G401 (cell line): Measurements from ENCODE around the gene LCNL1. TPM values are rescaled to one million over a fixed set of nuclear protein-coding genes. Genes with fewer than 3 reads are reported as not detected.

Experiments
- DNase-seq: peaks from one replicate; pipeline ENCODE4 v3.0.0-alpha.2; 2015; ENCODE audit warnings: low spot score
- in situ Hi-C: cut with HindIII; loops from 2 replicates; pipeline ENCODE4 v1.10.0; 2016; ENCODE audit warnings: low sequenced_read_pairs, mixed read lengths
- total RNA-seq: library from RNA; depleted of rRNA; stranded (reverse); fragments of >200 nt; shearing (Covaris generic); gene quantifications from 2 replicates; pipeline ENCODE4 v1.2.3, GENCODE V29; 2014; rRNA removed

Gene LCNL1
- not detected in 2 replicates for total RNA-seq

DNA sequence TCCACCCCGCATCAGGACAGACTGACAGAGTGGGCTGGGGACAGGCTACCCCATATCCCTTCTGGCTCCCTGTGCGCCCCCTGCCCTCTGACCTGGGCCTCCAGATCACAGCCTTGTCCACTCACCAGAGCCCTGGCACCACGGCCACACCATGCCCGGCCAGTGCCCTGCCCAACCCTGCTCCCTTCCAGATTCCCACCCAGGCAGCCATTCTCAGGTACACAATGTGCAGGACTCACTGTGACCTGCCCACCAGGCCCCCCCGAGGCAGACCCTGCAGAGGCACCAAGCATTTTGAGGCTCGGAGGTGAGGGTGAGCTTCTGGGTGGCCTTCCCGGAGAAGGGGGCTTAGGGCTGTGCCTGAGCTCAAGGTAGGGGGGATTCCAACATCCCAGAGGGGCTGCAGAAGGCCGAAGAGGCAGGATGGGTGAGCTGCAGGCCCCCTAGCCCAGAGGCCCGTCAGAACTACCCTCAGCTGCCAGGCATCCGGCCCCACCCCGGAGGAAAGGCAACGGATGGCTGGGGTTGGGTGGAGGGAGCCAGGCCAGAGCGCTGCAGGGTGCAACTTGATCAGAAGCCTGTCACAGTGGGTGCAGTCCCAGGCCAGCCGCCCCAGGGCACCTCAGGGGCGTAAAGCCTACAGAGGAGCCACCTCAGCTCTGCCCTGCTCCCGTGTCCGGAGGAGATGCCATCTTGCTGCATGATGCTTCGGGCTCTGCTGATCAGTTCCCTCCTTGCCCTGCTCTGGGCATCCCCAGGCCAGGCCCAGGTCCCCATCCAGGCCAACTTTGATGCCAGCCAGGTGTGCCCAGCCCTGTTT lies at the start of gene LCNL1:
Gene LCNL1, plus strand, starts transcription at position 762 of the 820 bp plus-strand sequence. CDS start 594 bp downstream, outside the sequence.
- DNase-seq, result no peak
- in situ Hi-C loops, result no loop called here

DNA sequence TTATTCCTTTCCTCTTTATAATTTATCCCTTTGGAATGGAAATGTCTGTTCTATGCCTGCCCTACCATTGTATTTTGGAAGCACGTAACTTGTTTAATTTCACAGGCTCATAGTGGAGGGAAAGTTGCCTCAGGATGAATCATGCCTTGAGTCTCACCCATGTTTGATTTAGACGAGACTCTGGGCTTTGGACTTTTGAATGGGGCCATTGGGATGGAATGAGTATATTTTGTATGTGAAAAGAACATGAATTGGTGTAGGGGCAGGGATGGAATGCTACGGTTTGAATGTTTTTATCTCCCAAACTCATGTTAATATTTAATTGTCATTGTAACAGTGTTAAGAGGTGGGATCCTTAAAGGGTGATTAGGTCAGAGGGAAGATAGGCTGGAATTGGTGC lies 48.5 kb upstream of the LCNL1 start:
- DNase-seq, result no peak
- in situ Hi-C loops, result loop anchor here (10.0 to 25.0 kb wide), 4 partner anchors 49 to 228 kb away; partner anchors contain the start of genes ABCA2, FUT7, LRRC26 and NPDC1

GRCh38 chr9:136935651-136936050 lies 47.1 kb upstream of the LCNL1 start:
- in situ Hi-C loops, result loop anchor here (10.0 to 25.0 kb wide), 4 partner anchors 51 to 227 kb away; partner anchors contain the start of genes ABCA2, FUT7, LRRC26 and NPDC1
- no peak for DNase-seq

GRCh38 chr9:136936645-136937170 lies 46.1 kb upstream of the LCNL1 start:
- no peak for DNase-seq
- in situ Hi-C loops, result loop anchor here (10.0 to 25.0 kb wide), 4 partner anchors 52 to 226 kb away; partner anchors contain the start of genes ABCA2, FUT7, LRRC26 and NPDC1

- in situ Hi-C loops, result loop anchor here (10.0 to 25.0 kb wide), 4 partner anchors 53 to 225 kb away; partner anchors contain the start of genes ABCA2, FUT7, LRRC26 and NPDC1
- no peak for DNase-seq
Observed at GRCh38 chr9:136937186-136938001, 45.4 kb upstream of the LCNL1 start.

GRCh38 chr9:136939431-136939995 lies 43.3 kb upstream of the LCNL1 start:
- no peak for DNase-seq
- in situ Hi-C loops, result loop anchor here (10.0 to 25.0 kb wide), 4 partner anchors 55 to 223 kb away; partner anchors contain the start of genes ABCA2, FUT7, LRRC26 and NPDC1

GRCh38 chr9:136939996-136940525 lies 42.7 kb upstream of the LCNL1 start:
- in situ Hi-C loops, result loop anchor here (10.0 to 25.0 kb wide), 4 partner anchors 55 to 222 kb away; partner anchors contain the start of genes ABCA2, FUT7, LRRC26 and NPDC1
- DNase-seq, result peak; percentile 69

DNA sequence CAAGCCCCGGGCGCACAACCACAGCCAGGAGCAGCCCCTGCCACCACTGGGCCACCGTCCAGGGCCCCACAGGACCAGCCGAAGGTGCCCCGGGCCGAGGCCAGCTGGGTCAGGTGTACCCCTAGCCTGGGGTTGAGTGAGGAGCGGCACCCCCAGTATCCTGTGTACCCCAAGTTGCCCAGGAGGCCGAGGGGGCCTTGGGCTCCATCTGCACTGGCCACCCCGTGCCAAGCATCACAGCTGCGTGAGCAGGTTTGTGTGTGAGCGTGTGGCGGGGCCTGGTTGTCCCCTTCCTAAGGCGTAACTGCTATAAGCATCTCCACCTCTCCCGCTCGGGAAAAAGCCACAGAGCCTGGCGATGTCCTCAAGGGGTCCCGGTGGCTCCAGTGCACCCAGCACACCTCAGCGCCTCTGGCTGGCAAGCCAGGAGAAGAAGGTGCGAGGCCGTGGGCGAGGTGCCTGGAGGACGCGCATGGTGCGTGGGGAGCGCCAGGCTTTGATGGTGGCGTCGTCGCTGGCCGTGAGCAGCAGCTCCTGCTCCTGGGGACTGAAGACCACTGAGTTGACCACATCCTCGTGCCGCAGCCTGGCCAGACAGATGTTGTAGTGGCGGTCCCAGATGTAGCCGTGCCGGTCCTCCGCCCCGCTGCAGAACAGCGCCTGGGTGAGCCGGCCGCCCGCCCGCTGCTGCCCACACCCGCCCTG lies 42.1 kb upstream of the LCNL1 start:
- no peak for DNase-seq
- in situ Hi-C loops, result loop anchor here (25.0 kb wide), 2 partner anchors 97 to 222 kb away; partner anchors contain the start of genes ABCA2, FUT7, LRRC26 and NPDC1

- DNase-seq, result no peak
- in situ Hi-C loops, result loop anchor here (25.0 kb wide), 2 partner anchors 96 to 221 kb away; partner anchors contain the start of genes ABCA2, FUT7, LRRC26 and NPDC1
Observed at GRCh38 chr9:136941231-136942111, 41.3 kb upstream of the LCNL1 start.

DNA sequence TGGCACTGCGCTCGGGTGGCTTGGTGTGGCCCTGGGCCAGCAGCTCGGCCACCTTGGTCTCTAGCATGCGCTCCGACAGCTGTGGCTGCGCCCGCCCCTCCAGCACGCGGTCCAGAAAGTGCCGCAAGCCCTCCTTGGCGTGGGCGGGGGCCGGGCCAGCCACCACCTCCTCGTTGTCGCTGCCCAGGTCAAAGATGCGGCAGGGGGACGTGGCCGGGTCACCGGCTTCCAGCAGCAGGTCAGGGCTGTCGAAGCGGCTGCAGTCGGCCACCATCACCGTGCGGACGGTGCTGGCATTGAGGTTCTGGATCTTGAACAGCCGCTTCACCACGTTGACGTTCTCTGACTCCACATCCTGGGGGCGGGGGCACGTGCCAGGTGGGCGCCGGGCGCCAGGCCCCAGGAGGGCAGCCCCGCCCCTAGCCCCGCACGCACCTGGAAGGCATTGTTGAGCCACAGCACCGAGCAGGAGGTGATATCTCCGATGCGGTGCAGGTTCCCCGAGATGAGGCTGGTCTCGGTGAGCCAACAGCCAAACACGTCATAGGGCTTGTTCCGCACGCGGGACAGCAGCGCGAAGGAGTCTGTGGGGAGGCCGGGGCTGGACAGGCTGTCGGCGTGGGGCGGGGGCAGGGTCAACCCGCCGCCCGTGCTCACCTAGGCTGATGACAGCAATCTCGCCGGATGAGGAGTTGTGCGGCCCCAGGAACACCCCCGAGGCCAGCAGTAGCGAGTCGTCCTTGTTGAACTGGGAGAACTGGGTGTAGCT lies 40.5 kb upstream of the LCNL1 start:
- in situ Hi-C loops, result loop anchor here (25.0 kb wide), 2 partner anchors 95 to 220 kb away; partner anchors contain the start of genes ABCA2, FUT7, LRRC26 and NPDC1
- DNase-seq, result no peak

DNA sequence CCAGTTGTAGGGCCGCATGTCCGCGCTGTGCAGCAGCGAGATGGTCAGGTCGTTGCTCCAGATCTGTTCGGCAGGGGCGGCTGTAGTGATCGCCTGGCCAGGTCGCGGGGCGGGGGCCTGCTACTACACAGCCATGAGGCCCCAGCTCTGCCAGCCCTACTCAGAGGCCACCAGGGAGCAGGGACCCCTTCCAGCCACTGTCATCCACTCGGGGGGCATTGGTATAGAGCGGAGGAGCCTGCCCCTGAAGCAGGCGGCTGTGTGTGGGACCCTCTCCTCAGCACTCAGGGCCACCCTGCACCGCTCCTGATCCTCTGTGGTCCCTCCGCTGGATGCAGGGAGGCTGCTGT lies 39.9 kb upstream of the LCNL1 start:
- in situ Hi-C loops, result loop anchor here (25.0 kb wide), 2 partner anchors 94 to 219 kb away; partner anchors contain the start of genes ABCA2, FUT7, LRRC26 and NPDC1
- DNase-seq, result no peak

DNA sequence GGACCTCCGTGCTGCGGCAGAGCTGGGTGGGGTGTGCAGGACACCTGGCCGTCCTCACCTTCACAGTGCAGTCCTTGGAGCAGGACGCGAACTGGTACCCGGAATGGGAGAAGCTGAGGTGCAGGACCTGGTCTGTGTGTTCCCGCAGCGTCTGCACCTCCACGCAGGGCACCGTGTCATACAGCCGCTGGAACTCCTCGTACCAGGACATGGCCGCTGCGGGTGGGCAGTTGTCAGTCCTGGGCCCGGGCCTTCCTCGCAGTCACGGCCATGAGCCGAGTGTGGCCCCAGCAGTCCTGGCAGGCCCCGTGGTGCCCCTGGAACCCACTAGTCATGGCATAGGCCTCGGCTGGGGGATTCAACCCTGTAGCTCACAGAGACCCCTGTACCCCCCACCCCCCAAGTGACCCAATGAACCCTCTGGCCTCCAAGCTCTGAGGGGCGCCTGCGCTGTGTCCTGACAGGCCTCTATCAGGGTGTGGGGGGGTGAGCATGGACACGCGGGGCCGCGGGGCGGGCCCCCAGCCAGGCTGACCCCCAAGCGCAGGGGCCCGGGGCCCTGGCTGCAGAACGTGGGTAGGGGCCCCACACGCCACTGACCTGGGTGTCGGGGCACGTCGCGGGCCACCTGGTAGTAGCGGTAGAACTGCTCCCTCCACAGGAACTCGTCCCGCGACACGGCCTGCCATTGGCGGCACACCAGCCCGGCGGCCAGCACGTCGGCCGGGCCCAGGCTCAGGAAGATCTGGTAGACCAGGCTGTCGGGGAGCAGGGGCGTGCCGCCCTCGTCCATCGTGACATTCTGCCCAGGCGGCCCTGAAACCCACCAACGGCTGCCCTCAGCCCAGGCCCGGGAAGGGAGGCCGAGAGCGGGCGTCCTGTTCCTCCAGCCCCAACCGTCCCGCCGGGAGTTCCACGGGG lies 39.2 kb upstream of the LCNL1 start:
- in situ Hi-C loops, result loop anchor here (25.0 kb wide), 2 partner anchors 94 to 219 kb away; partner anchors contain the start of genes ABCA2, FUT7, LRRC26 and NPDC1
- no peak for DNase-seq

- DNase-seq, result no peak
- in situ Hi-C loops, result loop anchor here (25.0 kb wide), 2 partner anchors 93 to 218 kb away; partner anchors contain the start of genes ABCA2, FUT7, LRRC26 and NPDC1
Observed at GRCh38 chr9:136944212-136944518, 38.6 kb upstream of the LCNL1 start.

- DNase-seq, result peak; percentile 87
- in situ Hi-C loops, result loop anchor here (25.0 kb wide), 2 partner anchors 93 to 218 kb away; partner anchors contain the start of genes ABCA2, FUT7, LRRC26 and NPDC1
Observed at GRCh38 chr9:136944519-136945332, 38.1 kb upstream of the LCNL1 start, which contains the start of the genes C8G and FBXW5. Gene C8G (plus strand): TSS chr9:136945243. CDS start chr9:136945321, 78 bp downstream. Gene FBXW5 (minus strand): TSS chr9:136944738. CDS start chr9:136944083, 655 bp downstream.
